ENCODE results near the gene CHRDL2. TPM values are rescaled to one million over a fixed set of nuclear protein-coding genes. Genes with fewer than 3 reads are reported as not detected.

The CHRDL2 gene
- total RNA-seq, 1 experiment from 2014 or later = 7.7 TPM

DNA sequence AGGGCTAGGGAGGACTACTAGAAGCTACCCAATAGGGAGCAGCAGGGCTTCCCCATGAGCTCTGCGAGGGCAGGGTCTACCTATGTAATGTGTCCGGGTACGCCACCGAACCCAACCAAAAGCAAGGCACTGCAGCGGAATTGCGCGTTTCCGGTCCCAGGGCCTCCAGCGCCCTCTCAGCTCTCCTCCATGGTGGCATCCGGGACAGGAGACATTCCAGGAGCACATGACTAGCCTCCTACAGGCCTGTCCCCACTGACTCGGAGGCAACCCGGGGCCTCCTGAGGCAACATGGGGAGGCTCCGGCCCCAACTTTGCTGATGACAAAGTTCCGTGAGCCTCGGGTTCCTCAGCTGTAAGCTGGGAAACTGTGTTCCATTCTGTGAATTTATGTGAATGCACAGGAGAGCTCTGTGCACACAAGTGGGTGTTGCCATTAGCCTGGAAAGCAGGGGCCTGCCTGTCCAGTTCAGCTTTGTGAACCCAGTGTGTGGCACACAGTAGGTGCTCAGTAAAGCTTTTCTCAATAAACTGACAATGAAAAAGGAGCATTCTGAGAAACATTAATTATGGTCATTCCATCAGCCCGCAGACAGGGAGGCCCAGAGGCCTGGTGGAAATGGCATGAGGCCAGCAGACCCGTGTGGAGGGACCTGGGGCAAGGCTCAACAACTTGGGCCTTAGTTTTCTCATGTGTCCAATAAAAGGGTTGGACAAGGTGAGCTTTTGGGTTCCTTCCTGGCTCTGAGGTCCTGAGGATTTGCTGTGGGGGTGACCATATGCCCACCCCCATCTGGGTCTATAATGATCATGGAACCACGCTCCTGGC lies 50.3 kb downstream of the CHRDL2 start:
- H3K4me3 ChIP-seq (ENCODE audit: low read depth, low read length, poor library complexity, severe bottlenecking) = no peak overlapping the region
- no peaks in the 10 kb centered on the region for H3K36me3 ChIP-seq (ENCODE audit: insufficient read depth, low read length, poor library complexity, severe bottlenecking)
- TF ChIP-seq EZH2 (IDR thresholded peaks at IDR 0.05; ENCODE audit: borderline replicate concordance, low read depth, low read length, poor library complexity, severe bottlenecking) = no peak
- TF ChIP-seq, protein P1, sequence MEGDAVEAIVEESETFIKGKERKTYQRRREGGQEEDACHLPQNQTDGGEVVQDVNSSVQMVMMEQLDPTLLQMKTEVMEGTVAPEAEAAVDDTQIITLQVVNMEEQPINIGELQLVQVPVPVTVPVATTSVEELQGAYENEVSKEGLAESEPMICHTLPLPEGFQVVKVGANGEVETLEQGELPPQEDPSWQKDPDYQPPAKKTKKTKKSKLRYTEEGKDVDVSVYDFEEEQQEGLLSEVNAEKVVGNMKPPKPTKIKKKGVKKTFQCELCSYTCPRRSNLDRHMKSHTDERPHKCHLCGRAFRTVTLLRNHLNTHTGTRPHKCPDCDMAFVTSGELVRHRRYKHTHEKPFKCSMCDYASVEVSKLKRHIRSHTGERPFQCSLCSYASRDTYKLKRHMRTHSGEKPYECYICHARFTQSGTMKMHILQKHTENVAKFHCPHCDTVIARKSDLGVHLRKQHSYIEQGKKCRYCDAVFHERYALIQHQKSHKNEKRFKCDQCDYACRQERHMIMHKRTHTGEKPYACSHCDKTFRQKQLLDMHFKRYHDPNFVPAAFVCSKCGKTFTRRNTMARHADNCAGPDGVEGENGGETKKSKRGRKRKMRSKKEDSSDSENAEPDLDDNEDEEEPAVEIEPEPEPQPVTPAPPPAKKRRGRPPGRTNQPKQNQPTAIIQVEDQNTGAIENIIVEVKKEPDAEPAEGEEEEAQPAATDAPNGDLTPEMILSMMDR (conservative IDR thresholded peaks at IDR 0.05; ENCODE audit: low read depth, low read length) = no peak
- CTCF ChIA-PET = no interaction called here
- no peaks in the 10 kb centered on the region for H3K27me3 ChIP-seq (replicated peaks; ENCODE audit: insufficient read depth, low read depth, low read length, poor library complexity)
- H3K27ac ChIP-seq (ENCODE audit: low read depth, low read length, poor library complexity, severe bottlenecking) = no peak overlapping the region
- POLR2A ChIA-PET (ENCODE audit: low non-redundant PET) = no interaction called here
- no peak for DNase-seq (ENCODE audit: low spot score)
- no peaks in the 10 kb centered on the region for H3K9me3 ChIP-seq (ENCODE audit: low read depth, low read length, poor library complexity, severe bottlenecking)
- no TSS peak for BruUV-seq (replicated peaks)
- H3K4me1 ChIP-seq (ENCODE audit: insufficient read depth, low read length, poor library complexity, severe bottlenecking) = no peaks in the 10 kb centered on the region
- intact Hi-C loops (cut with micrococcal nuclease; ENCODE audit: unreplicated experiment) = loop anchor here (10.0 kb wide), 1 partner anchor 426 kb away; no protein-coding TSS in a partner anchor

DNA sequence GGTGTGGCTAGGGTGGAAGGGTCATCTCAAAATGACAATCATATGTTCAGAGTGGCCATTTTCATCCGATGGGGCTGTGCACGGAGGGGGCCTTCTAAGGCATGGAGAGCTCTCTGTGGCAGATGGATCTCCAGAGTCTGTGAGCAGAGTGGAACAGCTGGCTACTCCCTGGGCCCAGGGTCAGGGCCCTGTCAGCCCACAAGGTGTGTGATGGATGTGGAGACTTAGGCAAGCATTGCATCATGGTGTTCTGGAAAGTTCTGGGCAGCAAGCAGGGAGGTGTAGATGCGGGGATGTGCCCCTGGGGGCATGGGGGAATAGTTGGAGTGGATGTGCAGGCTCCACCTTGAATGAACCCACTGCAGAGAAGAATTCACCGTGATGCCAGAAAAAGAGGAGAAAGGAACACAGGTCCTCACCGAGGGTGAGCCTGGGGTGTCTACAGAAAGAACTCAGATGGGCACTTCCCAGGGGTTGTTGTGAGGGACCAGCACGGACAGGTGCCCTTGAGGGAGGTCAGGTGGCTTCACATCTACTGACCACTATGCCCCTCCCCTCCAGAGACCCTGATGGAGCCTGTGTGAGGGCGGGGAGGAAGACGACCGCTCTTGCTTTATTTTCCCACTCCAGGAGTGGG lies 51.1 kb downstream of the CHRDL2 start:
- POLR2A ChIA-PET (ENCODE audit: low non-redundant PET) = no interaction called here
- no TSS peak for BruUV-seq (replicated peaks)
- no peaks in the 10 kb centered on the region for H3K4me1 ChIP-seq (ENCODE audit: insufficient read depth, low read length, poor library complexity, severe bottlenecking)

DNA sequence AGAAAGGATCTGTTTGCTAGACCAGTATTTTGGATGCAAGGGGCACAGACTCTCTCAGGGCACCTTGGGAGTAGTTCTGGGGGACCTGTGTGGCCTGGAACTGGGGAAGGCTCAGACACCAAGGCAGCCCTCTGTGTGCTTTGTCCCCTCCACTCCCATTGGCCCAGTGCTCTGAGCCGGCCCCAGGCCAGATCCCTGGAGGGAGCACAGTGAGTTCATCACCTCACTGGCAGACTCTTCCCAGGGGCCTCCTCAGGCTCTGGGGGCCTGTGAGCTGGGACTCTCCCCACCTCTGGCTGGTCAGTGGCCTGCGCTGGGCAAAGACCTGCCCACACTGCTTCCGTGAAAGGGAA lies 51.7 kb downstream of the CHRDL2 start:
- DNase-seq (ENCODE audit: low spot score) = no peak
- Histone ChIP-seq H3K4me1 (ENCODE audit: insufficient read depth, low read length, poor library complexity, severe bottlenecking) (no peaks in the 10 kb centered on the region), H3K9me3 (ENCODE audit: low read depth, low read length, poor library complexity, severe bottlenecking) (no peaks in the 10 kb centered on the region), H3K4me3 (ENCODE audit: low read depth, low read length, poor library complexity, severe bottlenecking) (no peak overlapping the region), H3K27ac (ENCODE audit: low read depth, low read length, poor library complexity, severe bottlenecking) (no peak overlapping the region), H3K36me3 (ENCODE audit: insufficient read depth, low read length, poor library complexity, severe bottlenecking) (no peaks in the 10 kb centered on the region), H3K27me3 (replicated peaks; ENCODE audit: insufficient read depth, low read depth, low read length, poor library complexity) (no peaks in the 10 kb centered on the region)
- CTCF ChIA-PET = no interaction called here
- intact Hi-C loops (cut with micrococcal nuclease; ENCODE audit: unreplicated experiment) = no loop called here
- BruUV-seq (replicated peaks) = no TSS peak
- POLR2A ChIA-PET (ENCODE audit: low non-redundant PET) = no interaction called here
- TF ChIP-seq EZH2 (IDR thresholded peaks at IDR 0.05; ENCODE audit: borderline replicate concordance, low read depth, low read length, poor library complexity, severe bottlenecking) = no peak
- TF ChIP-seq, protein P1 (conservative IDR thresholded peaks at IDR 0.05; ENCODE audit: low read depth, low read length) = no peak

More for the DNA sequence above, 51.1 kb downstream of the CHRDL2 start:
- H3K27me3 ChIP-seq (replicated peaks; ENCODE audit: insufficient read depth, low read depth, low read length, poor library complexity) = no peaks in the 10 kb centered on the region
- H3K9me3 ChIP-seq (ENCODE audit: low read depth, low read length, poor library complexity, severe bottlenecking) = no peaks in the 10 kb centered on the region
- intact Hi-C loops (cut with micrococcal nuclease; ENCODE audit: unreplicated experiment) = loop anchor here (10.0 kb wide), 1 partner anchor 425 kb away; no protein-coding TSS in a partner anchor
- DNase-seq (ENCODE audit: low spot score) = no peak
- no peak overlapping the region for H3K4me3 ChIP-seq (ENCODE audit: low read depth, low read length, poor library complexity, severe bottlenecking)
- no peaks in the 10 kb centered on the region for H3K36me3 ChIP-seq (ENCODE audit: insufficient read depth, low read length, poor library complexity, severe bottlenecking)
- TF ChIP-seq, protein P1 (conservative IDR thresholded peaks at IDR 0.05; ENCODE audit: low read depth, low read length) = no peak
- no peak for TF ChIP-seq EZH2 (IDR thresholded peaks at IDR 0.05; ENCODE audit: borderline replicate concordance, low read depth, low read length, poor library complexity, severe bottlenecking)
- CTCF ChIA-PET = no interaction called here
- no peak overlapping the region for H3K27ac ChIP-seq (ENCODE audit: low read depth, low read length, poor library complexity, severe bottlenecking)

Data from A673 (cell line).